HG03039 (cell line): Measurements from ENCODE around the gene ETAA1.

ENCODE experiments used
- ATAC-seq: cut with Tn5 transposase; IDR thresholded peaks from one replicate; pipeline ENCODE4 v1.9.1; 2021; ENCODE audit warnings: mild to moderate bottlenecking, moderate library complexity; ENCODE audit not compliant: unreplicated experiment

ETAA1 gene

DNA sequence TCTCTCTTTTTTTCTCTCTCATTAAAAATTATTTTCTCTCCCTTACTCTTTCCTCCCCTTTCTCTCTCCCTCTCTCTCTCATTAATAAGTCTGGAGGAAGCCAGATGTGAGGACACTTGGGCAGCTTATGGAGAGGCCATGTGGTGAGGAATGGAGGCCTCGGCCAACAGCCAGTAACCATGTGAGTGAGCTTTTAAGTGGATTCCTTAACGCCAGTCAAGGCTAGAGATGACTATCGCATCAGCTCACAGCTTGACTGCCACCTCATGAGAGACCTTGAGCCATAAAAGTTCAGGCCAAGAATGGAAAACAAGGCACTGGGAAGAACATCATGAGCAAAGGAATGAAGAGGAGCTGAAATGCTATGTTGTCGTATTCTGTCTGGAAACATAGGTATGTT is 39.1 kb downstream of the ETAA1 start:
- no peak for ATAC-seq

DNA sequence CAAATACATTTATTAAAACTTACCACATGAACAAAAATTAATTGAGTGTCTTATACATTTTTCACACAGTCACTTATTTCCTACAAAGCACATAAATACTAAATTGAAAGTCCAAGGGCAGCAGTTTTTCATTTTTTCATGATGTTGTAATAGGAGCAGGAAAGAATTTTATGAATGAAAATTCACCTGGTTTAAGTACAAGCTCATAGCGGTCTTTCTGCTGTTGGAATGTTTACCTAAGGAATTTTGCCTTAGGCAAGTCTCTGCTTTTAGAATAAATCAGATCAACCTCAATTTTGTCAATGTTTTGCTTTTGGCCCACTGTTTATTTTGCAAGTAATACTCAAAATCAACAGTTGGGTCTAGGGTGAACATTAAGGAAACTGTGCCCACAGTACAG is 40.0 kb downstream of the ETAA1 start:
- ATAC-seq: no peak

DNA sequence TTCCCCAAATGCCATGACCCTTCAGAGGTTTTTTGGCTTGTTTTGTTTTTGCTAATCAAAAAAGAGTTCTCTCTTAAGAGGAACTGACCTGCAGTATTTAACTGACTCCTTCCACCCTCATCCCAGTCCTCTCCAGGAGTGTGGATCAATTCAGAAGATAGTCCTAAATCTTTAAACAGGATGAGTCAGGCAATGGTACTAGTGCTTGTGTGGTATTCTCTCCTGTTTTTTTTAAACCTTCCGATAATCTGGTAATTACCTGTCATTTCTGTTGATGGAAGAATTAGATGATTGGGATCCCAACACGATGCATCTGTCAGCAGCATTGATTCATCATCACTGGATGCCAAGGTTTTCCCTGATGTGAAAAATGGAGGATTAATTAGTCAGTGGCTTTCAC is 41.2 kb downstream of the ETAA1 start:
- ATAC-seq: no peak

DNA sequence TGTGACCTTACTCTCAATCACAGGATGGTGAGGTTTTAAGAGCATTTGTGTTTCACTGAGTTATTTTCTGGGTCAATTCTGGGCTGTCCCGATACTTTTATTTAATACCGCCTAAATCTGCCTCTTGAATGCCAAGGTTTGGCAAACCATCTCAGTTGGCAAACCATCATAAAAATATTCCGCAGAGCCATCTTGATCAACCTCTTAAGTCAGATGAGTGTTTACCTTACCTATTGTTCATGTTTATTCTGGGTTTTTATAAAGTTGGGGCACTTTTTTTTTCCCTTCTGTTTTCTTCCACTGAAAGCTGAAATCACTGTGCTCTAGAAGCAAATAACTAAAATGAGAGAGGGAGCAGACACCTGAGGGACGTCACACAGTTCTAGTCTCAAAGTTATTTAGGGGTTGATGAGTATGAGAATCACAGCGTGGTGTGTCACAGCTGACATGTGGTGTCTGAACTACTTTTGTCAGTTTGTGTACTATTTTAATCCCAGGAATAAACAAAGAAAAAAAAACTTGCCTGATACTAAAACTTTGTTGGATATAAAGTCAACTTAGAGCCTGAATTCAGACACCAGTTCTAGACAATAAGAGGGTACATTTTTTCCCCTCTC is 48.6 kb downstream of the ETAA1 start:
- no peak for ATAC-seq

DNA sequence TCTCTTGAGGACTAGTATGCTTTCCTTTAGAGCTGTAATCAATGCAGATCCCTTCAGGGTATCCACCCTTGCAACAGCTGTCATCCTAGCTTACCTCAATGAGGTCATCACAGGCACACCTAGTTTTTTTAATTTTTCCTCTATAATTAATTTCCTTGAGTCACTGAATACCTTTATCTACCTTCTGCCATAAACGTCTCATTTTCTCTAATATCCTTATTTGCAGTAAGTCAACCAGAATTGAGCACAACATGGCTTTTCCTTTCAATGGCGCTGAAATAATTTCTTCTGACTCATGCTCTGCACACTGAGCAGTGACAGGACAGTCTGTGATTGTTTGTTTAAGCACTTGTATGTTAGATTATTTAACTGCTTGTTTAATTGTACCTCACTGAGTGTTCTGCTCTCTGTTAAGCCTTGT is 49.4 kb downstream of the ETAA1 start:
- ATAC-seq: no peak

DNA sequence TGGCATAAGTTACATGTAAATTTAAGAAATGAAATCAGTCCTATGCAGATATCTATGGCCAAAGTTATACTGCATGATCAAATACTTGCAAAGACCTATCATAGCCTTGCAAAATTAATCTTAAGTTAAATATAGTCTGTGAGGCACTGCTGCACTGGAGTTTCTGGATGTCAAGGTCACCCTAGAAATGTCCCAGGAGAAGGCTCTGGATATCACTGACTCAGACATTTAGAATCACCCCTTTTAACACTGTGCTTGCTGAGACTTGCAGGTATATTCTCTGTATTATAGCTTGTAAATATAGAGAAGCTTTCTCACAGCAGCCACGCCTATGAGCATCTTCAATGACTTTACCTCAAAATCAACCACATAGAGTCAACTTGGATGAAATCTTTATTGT is 51.5 kb downstream of the ETAA1 start:
- ATAC-seq: no peak

DNA sequence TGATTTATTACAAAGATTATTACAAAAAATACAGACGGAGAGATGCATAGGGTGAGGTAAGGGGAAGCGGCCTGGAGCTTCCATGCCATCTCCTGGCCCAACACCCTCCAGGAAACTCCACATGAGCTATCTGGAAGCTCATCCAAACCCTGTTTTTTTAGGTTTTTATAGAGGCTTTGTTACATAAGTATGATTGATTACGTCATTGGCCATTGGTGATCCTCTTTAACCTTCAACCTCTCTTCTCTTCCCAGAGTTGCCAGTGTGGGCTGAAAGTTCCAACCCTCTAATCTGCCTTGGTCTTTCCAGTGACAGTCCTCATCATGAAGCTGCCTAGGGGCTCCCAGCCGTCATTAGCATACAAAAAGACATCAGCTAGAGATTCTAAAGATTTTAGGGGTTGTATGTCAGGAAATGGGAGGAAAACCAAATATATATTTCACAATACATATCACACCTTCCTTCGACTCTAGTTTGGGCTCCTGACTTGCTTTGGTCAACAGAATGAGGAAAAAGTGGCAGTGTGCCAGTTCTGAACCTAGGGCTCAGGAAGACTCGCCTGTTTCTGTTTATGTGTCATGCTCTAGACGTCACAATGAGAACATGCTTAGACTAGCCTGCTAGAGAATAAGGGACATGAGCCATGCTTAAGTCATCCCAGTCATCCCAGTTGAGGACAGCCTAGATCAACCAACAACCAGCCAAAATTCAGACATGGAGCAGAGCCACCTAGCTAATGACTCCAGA is 54.1 kb downstream of the ETAA1 start:
- ATAC-seq: no peak

DNA sequence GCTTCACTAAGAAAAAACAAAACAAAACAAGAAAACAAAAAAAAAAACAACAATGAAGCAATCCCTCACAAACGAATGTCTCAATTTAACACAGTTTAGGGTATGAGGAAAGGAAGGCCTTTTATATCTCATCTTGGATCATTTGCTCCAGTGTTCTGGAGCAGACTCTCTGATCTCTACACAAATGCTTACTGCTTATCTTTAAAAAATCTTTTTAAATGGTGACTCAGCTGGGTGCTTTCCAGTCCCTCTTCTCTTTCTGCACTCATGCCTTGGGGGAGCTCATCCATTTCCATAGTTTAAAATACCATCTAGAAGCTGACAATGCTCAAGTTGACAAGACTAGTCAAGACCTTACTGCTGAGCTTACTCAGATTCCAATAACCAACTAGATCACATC is 56.2 kb downstream of the ETAA1 start:
- ATAC-seq: no peak

DNA sequence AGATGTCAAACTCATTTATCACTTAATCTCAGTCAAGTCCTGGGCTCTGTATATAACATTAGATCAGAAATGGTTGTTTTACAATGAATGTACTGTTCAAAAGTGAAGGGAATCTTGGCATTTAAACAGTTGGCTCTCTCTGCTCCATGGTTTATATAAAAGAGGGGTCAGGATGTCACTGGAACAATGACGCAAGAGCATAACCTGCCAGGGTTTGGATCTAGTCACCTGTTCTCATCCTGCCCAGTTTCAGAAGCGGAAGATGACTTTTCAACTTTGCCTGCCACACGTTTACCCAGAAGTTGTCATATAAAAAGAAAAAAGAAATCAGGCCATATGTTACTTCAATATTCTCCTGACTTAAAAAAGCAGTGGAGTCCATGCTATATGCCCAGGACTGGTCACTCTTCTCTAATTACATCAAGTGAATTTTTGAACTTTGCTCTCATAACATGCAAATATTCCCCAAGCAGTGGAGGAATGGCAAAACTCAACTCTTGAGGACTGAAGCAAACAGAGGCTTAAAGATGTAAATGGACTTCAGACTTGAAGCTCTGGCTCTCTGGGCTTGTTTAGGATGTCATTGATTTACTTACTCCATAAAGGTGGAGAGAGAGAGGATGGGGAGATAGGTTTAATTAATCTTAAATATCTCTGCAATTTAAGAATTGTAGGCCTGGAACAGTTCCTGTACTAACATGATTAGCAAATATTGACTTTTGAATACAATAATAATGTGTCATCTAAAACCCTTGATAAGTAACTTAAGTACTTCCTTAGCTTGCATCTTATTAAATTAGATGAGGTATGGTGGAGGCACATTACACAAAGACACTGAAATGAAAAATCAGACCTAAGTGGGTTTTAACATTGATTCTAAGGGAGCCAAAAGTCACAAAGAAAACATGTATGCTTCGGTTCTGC is 58.3 kb downstream of the ETAA1 start:
- ATAC-seq: no peak

DNA sequence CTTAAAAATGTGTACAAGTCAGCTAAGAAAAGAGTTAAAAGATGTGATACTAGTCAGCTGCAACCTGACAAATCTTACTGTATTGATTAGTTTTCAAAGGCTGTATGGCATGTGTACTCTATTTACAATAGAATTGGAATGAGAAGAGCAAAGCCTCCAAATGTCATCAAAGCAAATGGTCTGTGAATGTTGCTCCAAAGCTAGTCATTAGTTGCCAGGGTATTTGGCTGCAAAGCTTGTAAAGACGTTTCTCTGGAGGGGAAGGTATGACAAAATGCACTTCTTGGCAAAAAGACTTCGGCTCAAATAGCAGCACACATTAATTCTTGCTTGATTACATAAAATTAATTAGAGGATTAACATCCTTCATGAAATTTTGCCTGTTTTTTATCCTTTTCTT is 59.3 kb downstream of the ETAA1 start:
- ATAC-seq: no peak

DNA sequence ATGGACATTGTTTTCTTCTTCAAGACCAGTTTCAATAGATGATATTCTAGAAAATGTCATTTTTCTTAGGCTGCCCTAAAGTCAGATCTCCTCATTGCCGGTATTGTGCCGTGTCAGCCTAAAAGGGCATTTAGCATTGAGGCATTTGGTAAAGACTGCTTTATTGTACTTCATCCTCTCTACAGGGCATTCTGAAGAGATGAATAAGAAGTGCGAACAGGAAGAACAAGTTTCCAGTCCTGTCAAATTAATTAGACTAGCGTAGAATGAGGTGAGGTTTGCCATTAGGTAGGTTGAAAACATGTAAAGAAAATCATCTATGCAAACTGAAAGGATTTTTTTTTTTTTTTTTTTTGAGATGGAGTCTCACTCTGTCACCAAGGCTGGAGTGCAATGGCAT is 60.6 kb downstream of the ETAA1 start:
- ATAC-seq: no peak

DNA sequence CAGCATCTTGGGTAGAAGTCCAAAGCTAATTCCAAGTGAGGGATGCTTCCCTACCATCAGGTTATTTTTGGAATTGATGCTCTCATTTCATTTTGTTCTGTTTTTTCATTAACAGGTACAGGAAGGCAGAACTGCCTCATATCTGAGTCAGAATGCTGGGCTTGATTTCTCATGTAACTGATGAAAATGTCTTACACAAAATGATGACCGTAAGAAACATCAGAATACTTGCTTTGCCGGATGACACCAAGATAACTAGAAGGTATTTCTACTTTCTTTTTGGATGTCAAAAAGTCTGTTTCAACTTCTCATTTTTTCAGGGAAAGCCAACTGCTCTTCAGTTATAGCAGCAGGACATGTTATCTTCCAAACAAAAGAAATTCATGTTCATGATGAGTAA is 62.6 kb downstream of the ETAA1 start:
- no peak for ATAC-seq
